CD4-positive, alpha-beta T cell treated with Interleukin-1 beta for 1 hour (primary cell): ENCODE measurements around the gene KRT7.

ENCODE experiments used
- DNase-seq, 2 donors: peaks; one replicate each; pipeline ENCODE4 v3.0.0-alpha.2; 2020 to 2022

Gene KRT7

GRCh38 chr12:52212701-52213563 lies 20.1 kb upstream of the KRT7 start:
- DNase-seq: no peak

GRCh38 chr12:52213564-52214420 lies 19.3 kb upstream of the KRT7 start:
- peak; percentile 46 to 66 for DNase-seq

- no peak for DNase-seq
Measured at GRCh38 chr12:52214421-52214802, 18.6 kb upstream of the KRT7 start.

- no peak for DNase-seq
Measured at GRCh38 chr12:52215587-52216031, 17.4 kb upstream of the KRT7 start.

GRCh38 chr12:52216100-52216499 lies 16.9 kb upstream of the KRT7 start:
- no peak for DNase-seq

- no peak for DNase-seq
Measured at GRCh38 chr12:52216807-52217206, 16.2 kb upstream of the KRT7 start.

GRCh38 chr12:52217223-52217622 lies 15.8 kb upstream of the KRT7 start:
- no peak for DNase-seq

- no peak for DNase-seq
Measured at GRCh38 chr12:52218001-52218400, 15.0 kb upstream of the KRT7 start.

GRCh38 chr12:52220477-52220876 lies 12.6 kb upstream of the KRT7 start:
- no peak for DNase-seq

- DNase-seq: no peak
Measured at GRCh38 chr12:52221070-52221781, 11.8 kb upstream of the KRT7 start.

- DNase-seq: peak; percentile 22 to 50
Measured at GRCh38 chr12:52221912-52222457, 11.1 kb upstream of the KRT7 start.

GRCh38 chr12:52222692-52223091 lies 10.4 kb upstream of the KRT7 start:
- DNase-seq: no peak

- no peak for DNase-seq
Measured at GRCh38 chr12:52223406-52224039, 9.5 kb upstream of the KRT7 start.

GRCh38 chr12:52224151-52224550 lies 8.9 kb upstream of the KRT7 start:
- DNase-seq: no peak

- no peak for DNase-seq
Measured at GRCh38 chr12:52225752-52226151, 7.3 kb upstream of the KRT7 start.

GRCh38 chr12:52226446-52226845 lies 6.6 kb upstream of the KRT7 start:
- DNase-seq: no peak

- DNase-seq: no peak
Measured at GRCh38 chr12:52227606-52228166, 5.4 kb upstream of the KRT7 start.

GRCh38 chr12:52228366-52228765 lies 4.7 kb upstream of the KRT7 start:
- DNase-seq: no peak

GRCh38 chr12:52228931-52229330 lies 4.1 kb upstream of the KRT7 start:
- DNase-seq: no peak

- DNase-seq: no peak
Measured at GRCh38 chr12:52229836-52230343, 3.2 kb upstream of the KRT7 start.

GRCh38 chr12:52230364-52231281 lies 2.4 kb upstream of the KRT7 start:
- no peak for DNase-seq
